ENCODE data around the gene IGF2BP1.

The IGF2BP1 gene

DNA sequence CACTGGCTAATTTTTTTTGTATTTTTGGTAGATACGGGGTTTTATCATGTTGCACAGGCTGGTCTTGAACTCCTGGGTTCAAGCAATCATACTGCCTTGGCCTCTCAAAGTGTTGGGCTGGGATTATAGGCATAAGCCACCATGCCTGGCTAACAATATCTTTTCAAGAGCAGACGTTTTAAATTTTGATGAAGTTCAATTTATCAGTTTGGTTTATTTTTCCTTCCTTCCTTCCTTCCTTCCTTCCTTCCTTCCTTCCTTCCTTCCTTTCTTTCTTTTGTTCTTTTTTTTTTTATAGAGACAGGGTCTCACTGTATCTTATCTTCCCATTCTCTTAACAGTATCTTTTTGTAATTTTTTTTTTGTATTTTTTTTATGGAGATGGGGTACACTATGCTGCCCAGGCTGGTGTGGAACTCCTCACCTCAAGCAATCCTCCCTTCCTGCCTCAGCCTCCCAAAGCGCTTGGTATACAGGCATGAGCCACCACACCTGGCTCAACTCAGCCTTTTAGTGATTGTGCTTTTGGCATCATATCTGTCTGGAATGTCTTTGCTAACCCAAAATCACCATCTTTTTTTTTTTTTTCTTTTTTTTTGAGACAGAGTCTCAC is 15.2 kb upstream of the IGF2BP1 start:
- Histone ChIP-seq H3K27ac (ENCODE audit: low read depth, low read length, severe bottlenecking) (no peak overlapping the region), H3K9me3 (ENCODE audit: control insufficient read depth, low read length) (no peaks in the 10 kb centered on the region), H3K4me3 (ENCODE audit: extremely low read depth, insufficient read depth, low read length, poor library complexity, severe bottlenecking) (no peak overlapping the region), H3K36me3 (ENCODE audit: control insufficient read depth, insufficient read depth, low read length) (no peaks in the 10 kb centered on the region), H3K4me1 (ENCODE audit: control insufficient read depth, insufficient read depth, low read length, poor library complexity, severe bottlenecking) (no peaks in the 10 kb centered on the region)
- 88 to 94% methylated on average over 2 of the region's 3 CpGs for WGBS, 2 experiments (ENCODE audit: insufficient coverage in 2 of 2)

DNA sequence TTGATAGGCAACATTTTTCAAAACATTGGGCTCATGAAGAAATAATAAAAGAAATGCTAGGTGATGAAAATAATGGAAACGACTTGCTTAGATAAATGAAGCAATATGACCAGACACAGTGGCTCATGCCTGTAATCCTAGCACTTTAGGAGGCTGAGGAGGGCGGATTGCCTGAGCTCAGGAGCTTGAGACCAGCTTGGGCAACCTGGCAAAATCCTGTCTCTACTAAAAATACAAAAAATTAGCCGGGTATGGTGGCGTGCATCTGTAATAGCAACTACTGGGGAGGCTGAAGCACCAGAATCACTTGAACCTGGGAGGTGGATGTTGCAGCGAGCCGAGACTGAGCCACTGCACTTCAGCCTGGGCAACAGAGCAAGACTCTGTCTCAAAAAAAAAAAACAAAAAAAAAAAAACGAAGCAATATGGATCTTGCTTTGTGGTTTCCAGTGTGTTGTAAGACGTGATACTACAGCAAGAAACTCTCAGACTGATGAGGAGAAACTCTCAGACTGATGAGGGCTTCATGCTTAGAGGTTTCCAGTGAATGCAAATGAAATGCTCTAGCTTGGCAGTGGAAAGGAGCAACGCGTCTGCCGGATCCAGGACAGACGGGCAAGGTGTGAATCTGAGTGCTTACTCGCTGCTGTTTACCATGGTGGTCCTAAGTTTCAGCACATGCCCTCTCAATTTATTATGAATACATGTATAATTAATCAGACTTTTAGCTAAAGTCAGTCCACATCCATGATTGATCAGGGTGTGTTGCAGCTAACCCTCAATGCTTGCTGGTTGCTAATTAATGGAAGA is 11.5 kb upstream of the IGF2BP1 start:
- Histone ChIP-seq H3K9me3 (ENCODE audit: control insufficient read depth, low read length) (no peaks in the 10 kb centered on the region), H3K4me3 (ENCODE audit: extremely low read depth, insufficient read depth, low read length, poor library complexity, severe bottlenecking) (no peak overlapping the region), H3K27ac (ENCODE audit: low read depth, low read length, severe bottlenecking) (no peak overlapping the region), H3K4me1 (ENCODE audit: control insufficient read depth, insufficient read depth, low read length, poor library complexity, severe bottlenecking) (peaks cover 9% of the 10 kb centered on the region), H3K36me3 (ENCODE audit: control insufficient read depth, insufficient read depth, low read length) (no peaks in the 10 kb centered on the region)
- 97 to 98% methylated on average over 5 to 11 of the region's 13 CpGs for WGBS, 2 experiments (ENCODE audit: insufficient coverage in 2 of 2)

DNA sequence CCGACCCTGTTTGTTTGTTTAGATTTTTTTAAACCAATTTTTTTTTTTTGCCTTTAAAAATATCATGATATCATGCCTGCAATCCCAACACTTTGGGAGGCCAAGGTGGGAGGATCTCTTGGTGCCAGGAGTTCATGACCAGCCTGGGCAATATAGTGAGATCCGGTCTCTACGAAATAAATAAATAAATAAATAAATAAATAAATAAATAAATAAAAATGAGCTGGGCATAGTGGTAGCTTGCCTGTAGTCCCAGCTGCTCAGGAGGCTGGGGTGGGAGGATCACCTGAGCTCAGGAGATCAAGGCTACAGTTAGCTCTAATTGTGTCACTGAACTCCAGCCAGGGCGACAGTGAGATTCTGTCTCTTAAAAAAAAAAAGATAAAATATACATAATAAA is 8.1 kb upstream of the IGF2BP1 start:
- Histone ChIP-seq H3K4me3 (ENCODE audit: extremely low read depth, insufficient read depth, low read length, poor library complexity, severe bottlenecking) (no peak overlapping the region), H3K4me1 (ENCODE audit: control insufficient read depth, insufficient read depth, low read length, poor library complexity, severe bottlenecking) (peaks cover 25% of the 10 kb centered on the region), H3K27ac (ENCODE audit: low read depth, low read length, severe bottlenecking) (no peak overlapping the region), H3K36me3 (ENCODE audit: control insufficient read depth, insufficient read depth, low read length) (no peaks in the 10 kb centered on the region), H3K9me3 (ENCODE audit: control insufficient read depth, low read length) (no peaks in the 10 kb centered on the region)
- no CpG with 5 or more reads among the region's 4 CpGs for WGBS, 2 experiments (ENCODE audit: insufficient coverage in 2 of 2)

DNA sequence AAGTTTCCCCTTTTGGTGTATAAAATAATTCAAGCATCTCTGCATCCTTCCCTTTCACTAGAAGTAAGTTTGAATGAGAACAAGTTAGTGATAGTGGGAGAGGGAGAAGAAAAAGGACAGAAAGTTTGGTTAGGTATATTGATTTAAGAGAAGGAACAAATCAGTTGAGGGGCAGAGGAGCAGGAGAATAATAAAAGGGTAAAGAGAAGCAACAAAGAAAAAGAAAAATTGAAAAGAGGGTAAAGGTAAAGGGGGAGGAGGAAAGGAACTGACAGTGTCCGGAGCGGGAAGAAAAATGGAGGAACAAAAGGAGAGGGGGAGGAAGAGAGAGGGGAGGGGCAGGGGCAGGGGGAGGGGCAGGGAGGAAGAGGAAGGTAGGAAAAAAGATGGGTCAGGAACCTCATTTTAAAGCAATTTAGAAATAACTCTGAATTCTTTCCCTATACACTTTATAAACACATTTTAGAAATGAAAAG is 6.3 kb upstream of the IGF2BP1 start:
- no peak overlapping the region for H3K4me3 ChIP-seq (ENCODE audit: extremely low read depth, insufficient read depth, low read length, poor library complexity, severe bottlenecking)
- H3K27ac ChIP-seq (ENCODE audit: low read depth, low read length, severe bottlenecking), result peak overlapping the region; percentile 78
- no peaks in the 10 kb centered on the region for H3K36me3 ChIP-seq (ENCODE audit: control insufficient read depth, insufficient read depth, low read length)
- 0 to 11% methylated on average over 2 of the region's 2 CpGs for WGBS, 2 experiments (ENCODE audit: insufficient coverage in 2 of 2)
- no peaks in the 10 kb centered on the region for H3K9me3 ChIP-seq (ENCODE audit: control insufficient read depth, low read length)
- peaks cover 32% of the 10 kb centered on the region for H3K4me1 ChIP-seq (ENCODE audit: control insufficient read depth, insufficient read depth, low read length, poor library complexity, severe bottlenecking)

DNA sequence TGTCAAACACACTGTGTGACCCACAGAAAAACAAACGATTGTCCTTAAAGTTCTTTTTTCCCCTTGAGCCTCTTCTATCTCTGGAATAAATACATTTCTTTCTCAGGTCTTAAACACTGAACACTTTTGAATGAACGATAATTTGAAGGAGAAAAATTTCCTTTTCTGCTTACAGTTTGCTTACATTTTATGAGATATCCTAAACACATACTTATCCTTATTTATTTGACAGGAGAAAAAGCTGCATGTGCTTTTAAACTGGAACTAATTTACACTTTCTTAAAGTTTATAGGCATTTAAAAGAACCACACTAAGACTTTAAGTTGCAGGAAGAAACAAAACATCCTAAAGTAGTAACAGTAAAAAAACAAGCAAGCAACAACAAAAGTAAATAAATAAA is 4.7 kb upstream of the IGF2BP1 start:
- Histone ChIP-seq H3K4me1 (ENCODE audit: control insufficient read depth, insufficient read depth, low read length, poor library complexity, severe bottlenecking) (peaks cover 32% of the 10 kb centered on the region), H3K27ac (ENCODE audit: low read depth, low read length, severe bottlenecking) (peak overlapping the region; percentile 54), H3K4me3 (ENCODE audit: extremely low read depth, insufficient read depth, low read length, poor library complexity, severe bottlenecking) (no peak overlapping the region), H3K36me3 (ENCODE audit: control insufficient read depth, insufficient read depth, low read length) (no peaks in the 10 kb centered on the region), H3K9me3 (ENCODE audit: control insufficient read depth, low read length) (no peaks in the 10 kb centered on the region)
- 25 to 50% methylated on average over 1 of the region's 2 CpGs for WGBS, 2 experiments (ENCODE audit: insufficient coverage in 2 of 2)

DNA sequence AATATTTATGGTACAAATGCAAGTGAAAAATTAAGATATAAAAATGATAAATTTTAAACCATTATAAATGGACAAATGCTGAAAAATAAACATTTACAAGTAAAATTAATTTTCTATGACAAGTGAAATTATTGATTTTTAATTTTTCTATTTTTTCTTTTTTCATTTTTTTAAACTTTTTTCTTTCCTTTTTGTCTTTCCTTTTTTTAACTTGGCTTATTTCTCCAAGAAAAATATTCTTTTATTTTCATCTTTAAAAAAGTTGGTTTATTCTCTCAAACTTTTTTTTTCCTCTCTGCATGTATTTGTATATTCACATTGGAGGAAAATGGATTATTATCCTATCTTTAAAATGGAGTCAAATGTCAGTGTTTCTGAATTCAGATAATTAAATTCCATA is 3.9 kb upstream of the IGF2BP1 start:
- Histone ChIP-seq H3K4me3 (ENCODE audit: extremely low read depth, insufficient read depth, low read length, poor library complexity, severe bottlenecking) (no peak overlapping the region), H3K27ac (ENCODE audit: low read depth, low read length, severe bottlenecking) (no peak overlapping the region), H3K4me1 (ENCODE audit: control insufficient read depth, insufficient read depth, low read length, poor library complexity, severe bottlenecking) (peaks cover 32% of the 10 kb centered on the region), H3K9me3 (ENCODE audit: control insufficient read depth, low read length) (no peaks in the 10 kb centered on the region), H3K36me3 (ENCODE audit: control insufficient read depth, insufficient read depth, low read length) (peaks cover under 1% of the 10 kb centered on the region)

DNA sequence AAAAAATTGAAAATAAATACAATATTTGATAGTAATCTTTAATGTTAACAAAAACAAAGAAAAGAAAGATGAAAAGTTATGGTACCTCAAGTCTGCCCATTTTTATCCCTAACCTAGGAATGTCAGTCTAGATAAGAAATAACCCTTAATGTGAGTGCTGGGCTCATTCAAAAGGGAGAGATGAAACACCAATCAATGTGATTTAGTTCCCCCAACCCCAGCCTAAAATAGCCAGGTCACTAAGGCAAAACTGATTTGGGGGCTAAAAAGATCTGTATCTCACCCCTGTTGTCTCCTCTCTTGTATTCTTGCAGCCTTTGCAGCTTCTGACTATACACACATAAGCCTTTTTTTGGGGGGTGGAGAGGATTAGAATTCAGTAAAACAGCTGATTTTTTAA is 3.2 kb upstream of the IGF2BP1 start:
- H3K4me1 ChIP-seq (ENCODE audit: control insufficient read depth, insufficient read depth, low read length, poor library complexity, severe bottlenecking), result peaks cover 32% of the 10 kb centered on the region
- peak overlapping the region; percentile 64 for H3K27ac ChIP-seq (ENCODE audit: low read depth, low read length, severe bottlenecking)
- H3K4me3 ChIP-seq (ENCODE audit: extremely low read depth, insufficient read depth, low read length, poor library complexity, severe bottlenecking), result no peak overlapping the region

DNA sequence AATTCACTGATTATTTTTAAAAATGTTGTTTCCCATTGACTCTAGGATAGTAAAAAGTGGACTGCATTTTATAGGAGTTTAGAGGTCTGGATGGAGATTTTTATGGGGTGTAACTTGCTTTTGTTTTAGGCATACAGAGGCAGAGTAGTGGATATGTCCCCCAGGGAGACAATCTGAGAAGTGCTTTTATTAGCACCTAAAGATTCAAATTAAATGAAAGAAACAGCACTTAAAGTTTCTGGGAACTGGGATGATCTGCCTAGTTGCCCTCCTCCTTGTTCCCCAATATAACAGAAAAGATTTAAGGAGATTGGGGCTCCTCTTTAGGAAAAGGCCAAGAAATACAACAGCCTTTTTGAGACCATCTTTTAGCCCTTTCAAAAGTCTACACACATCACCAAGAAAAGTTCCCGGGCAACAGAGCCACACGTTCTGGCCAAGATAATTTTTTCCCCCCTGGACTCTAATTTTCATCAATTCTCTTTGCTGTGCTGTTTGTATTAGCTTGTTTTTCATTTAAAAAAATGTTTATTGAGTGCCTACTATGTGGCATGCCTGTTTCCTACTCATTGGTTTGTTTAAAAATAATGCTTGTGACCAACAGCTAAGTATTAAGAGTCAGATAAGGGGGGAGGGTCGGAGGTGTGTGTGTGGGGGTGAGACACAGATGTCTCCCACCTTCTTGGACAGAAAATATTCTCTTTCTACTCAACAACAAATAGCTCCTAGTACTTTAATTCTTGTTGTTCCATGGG is 2.5 kb upstream of the IGF2BP1 start:
- peak overlapping the region; percentile 97 for H3K4me3 ChIP-seq (ENCODE audit: extremely low read depth, insufficient read depth, low read length, poor library complexity, severe bottlenecking)
- H3K27ac ChIP-seq (ENCODE audit: low read depth, low read length, severe bottlenecking), result peak overlapping the region; percentile 98
- peaks cover 32% of the 10 kb centered on the region for H3K4me1 ChIP-seq (ENCODE audit: control insufficient read depth, insufficient read depth, low read length, poor library complexity, severe bottlenecking)
- no CpG with 5 or more reads among the region's 3 CpGs for WGBS, 2 experiments (ENCODE audit: insufficient coverage in 2 of 2)
- H3K36me3 ChIP-seq (ENCODE audit: control insufficient read depth, insufficient read depth, low read length), result peaks cover 13% of the 10 kb centered on the region
- H3K9me3 ChIP-seq (ENCODE audit: control insufficient read depth, low read length), result no peaks in the 10 kb centered on the region

More for the DNA sequence above, 3.2 kb upstream of the IGF2BP1 start:
- no peaks in the 10 kb centered on the region for H3K9me3 ChIP-seq (ENCODE audit: control insufficient read depth, low read length)
- H3K36me3 ChIP-seq (ENCODE audit: control insufficient read depth, insufficient read depth, low read length), result peaks cover 6% of the 10 kb centered on the region

DNA sequence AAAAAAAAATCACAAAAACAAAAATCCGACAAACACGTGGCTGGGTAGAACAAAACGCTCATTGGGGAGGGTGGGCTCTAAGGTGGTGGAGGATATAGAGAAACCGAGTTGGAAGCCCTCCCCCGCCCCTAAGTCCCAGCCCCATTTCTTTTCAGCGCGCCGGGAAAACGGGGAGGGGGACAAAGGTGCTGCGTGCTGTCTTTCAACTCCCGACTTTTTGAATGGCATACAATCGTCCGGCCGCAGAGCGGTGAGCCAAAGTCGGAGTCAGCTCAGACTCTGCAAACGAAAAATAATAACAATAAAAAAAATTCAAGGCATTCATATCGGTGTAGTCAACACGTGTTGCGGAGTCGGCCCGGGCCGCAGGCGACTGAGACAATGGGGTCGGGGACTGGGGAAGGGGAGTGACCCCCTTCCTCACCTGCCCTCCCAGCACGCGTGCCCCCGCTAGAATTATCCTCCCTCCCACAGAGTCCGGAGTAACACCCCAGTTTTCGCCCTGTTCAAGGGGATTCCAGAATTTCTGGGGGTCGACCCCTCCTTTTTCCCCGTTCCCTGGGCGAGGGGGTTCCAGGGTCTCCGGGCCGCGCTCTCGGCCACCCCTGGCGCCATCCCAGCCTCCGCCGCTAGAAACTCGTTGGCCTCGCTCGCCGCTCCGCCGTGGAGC is 1.7 kb upstream of the IGF2BP1 start:
- peak overlapping the region; percentile 97 for H3K4me3 ChIP-seq (ENCODE audit: extremely low read depth, insufficient read depth, low read length, poor library complexity, severe bottlenecking)

DNA sequence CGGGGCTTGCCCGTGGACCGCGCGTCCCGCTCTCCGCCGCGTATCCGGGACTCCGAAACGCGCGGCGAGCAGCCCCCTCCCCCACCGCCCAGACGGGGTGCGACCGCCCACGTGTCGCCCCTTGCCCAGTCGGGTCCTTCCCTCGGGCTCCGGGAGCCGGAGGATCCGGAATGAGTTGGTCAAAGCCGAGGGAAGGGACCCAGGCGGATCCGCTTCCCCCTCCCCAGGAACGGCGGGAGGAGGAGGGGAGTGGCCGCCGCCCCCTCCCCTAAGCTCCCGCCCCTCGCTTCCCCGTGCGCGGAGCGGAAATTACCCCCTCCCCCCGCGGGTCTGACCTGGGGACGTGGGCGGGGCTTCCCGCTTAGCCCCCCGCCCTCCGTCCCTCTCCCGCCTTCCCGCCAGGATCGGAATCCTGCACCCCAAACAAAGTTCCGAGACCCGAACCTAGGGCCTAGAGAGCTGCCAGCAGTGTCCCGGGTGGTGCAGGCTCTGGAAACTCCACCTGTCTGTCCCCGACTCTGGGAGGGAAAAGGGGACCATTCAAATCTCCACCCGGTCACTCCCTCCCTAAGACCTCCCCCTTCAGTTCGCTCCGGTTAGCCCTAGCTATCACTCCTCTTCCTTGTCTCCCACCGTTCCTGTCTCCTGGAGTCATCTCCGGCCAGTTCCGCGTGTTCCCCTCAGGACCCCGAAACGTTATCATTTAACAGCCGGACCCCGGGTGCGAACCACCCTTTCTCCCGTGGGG is 1.0 kb upstream of the IGF2BP1 start:
- H3K27ac ChIP-seq (ENCODE audit: low read depth, low read length, severe bottlenecking), result peak overlapping the region; percentile 98
- WGBS, 2 experiments (ENCODE audit: insufficient coverage in 2 of 2), result 0 to 1% methylated on average over 31 to 48 of the region's 66 CpGs
- H3K9me3 ChIP-seq (ENCODE audit: control insufficient read depth, low read length), result no peaks in the 10 kb centered on the region
- peak overlapping the region; percentile 97 for H3K4me3 ChIP-seq (ENCODE audit: extremely low read depth, insufficient read depth, low read length, poor library complexity, severe bottlenecking)
- peaks cover 24% of the 10 kb centered on the region for H3K36me3 ChIP-seq (ENCODE audit: control insufficient read depth, insufficient read depth, low read length)
- peaks cover 19% of the 10 kb centered on the region for H3K4me1 ChIP-seq (ENCODE audit: control insufficient read depth, insufficient read depth, low read length, poor library complexity, severe bottlenecking)

More for the DNA sequence above, 1.7 kb upstream of the IGF2BP1 start:
- WGBS, 2 experiments (ENCODE audit: insufficient coverage in 2 of 2), result 0% methylated on average over 23 to 29 of the region's 46 CpGs
- Histone ChIP-seq H3K36me3 (ENCODE audit: control insufficient read depth, insufficient read depth, low read length) (peaks cover 20% of the 10 kb centered on the region), H3K27ac (ENCODE audit: low read depth, low read length, severe bottlenecking) (peak overlapping the region; percentile 98), H3K4me1 (ENCODE audit: control insufficient read depth, insufficient read depth, low read length, poor library complexity, severe bottlenecking) (peaks cover 25% of the 10 kb centered on the region), H3K9me3 (ENCODE audit: control insufficient read depth, low read length) (no peaks in the 10 kb centered on the region)

All from mesodermal cell (in vitro differentiated cells).